ENCODE measurements around the gene TNFSF13B. TPM values are rescaled to one million over a fixed set of nuclear protein-coding genes. Genes with fewer than 3 reads are reported as not detected.
"Not testable (repeated sequence)": the region's sequence is repeated elsewhere in the genome, so short reads cannot be mapped to it uniquely, and the experiment has no call there.

Gene TNFSF13B
- total and polyA plus RNA-seq, 12 donors, result 0.52 to 20.8 (median 2.0) TPM

DNA sequence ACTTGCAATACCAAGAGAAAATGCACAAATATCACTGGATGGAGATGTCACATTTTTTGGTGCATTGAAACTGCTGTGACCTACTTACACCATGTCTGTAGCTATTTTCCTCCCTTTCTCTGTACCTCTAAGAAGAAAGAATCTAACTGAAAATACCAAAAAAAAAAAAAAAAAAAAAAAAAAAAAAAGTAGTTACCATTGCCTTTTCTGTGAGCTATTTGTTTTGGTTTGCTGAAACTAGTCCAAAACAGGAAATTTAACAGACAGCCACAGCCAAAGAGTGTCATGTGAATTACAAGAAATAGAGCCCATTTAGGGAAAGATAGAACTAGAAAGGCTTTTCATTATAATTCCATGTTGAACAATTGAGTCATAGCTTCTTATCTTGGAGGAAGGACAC is 37.3 kb downstream of the TNFSF13B start:
- ATAC-seq (no peak), DNase-seq (no peak)
- no peak for TF ChIP-seq CTCF (IDR thresholded peaks at IDR 0.05)
- Histone ChIP-seq H3K27me3 (no peaks in the 10 kb centered on the region), H3K36me3 (peaks cover 0 to 28% (median 0%) of the 10 kb centered on the region in 9 donors), H3K4me1 (peaks cover 0 to 28% (median 0%) of the 10 kb centered on the region in 9 donors), H3K4me3 (no peak overlapping the region), H3K9me3 (peaks cover 0 to 7% (median 0%) of the 10 kb centered on the region in 11 donors), H3K27ac (no peak overlapping the region)
- intact Hi-C loops (cut with DNase I), result no loop called here

DNA sequence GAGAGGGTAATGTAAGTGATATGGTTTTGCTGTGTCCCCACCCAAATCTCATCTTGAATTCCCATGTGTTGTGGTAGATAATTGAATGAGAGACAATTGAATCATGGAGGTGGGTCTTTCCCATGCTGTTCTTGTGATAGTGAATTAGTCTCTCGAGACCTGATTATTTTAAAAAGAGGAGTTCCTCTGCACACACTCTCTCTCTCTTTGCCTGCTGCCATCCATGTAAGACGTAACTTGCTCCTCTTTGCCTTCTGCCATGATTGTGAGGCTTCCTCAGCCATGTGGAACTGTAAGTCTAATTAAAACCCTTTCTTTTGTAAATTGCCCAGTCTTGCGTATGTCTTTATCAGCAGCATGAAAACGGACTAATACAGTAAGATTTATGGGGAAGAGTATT is 42.1 kb downstream of the TNFSF13B start:
- H3K27me3 ChIP-seq; ATAC-seq; H3K27ac ChIP-seq; H3K9me3 ChIP-seq; DNase-seq; intact Hi-C loops (cut with DNase I); H3K4me3 ChIP-seq: not testable (repeated sequence)
- Histone ChIP-seq H3K4me1 (peaks cover 0 to 13% (median 0%) of the 10 kb centered on the region in 9 donors), H3K36me3 (peaks cover 0 to 18% (median 0%) of the 10 kb centered on the region in 9 donors)
- WGBS, 2 donors, result 84 to 88% methylated on average over 4 of the region's 4 CpGs

DNA sequence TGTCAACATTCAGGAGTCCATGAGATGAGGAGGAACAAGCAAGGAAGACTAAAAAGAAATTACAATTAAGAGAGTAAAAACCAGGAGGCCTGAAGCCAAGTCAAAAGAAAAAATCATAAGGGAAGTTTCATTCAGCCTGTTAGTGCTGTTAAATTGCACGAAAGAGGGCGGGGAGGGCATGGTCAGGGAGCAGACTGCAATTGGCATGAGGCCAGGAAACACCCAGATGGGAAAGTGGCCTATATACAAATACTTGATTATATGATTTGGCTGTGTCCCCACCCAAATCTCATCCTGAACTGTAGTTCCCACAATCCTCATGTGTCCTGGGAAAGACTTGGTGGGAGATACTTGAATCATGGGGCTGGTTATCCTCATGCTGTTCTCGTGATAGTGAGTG is 43.9 kb downstream of the TNFSF13B start:
- peaks cover 0 to 10% (median 0%) of the 10 kb centered on the region in 9 donors for H3K36me3 ChIP-seq
- intact Hi-C loops (cut with DNase I), result no loop called here
- ATAC-seq (no peak), DNase-seq (no peak)
- H3K27ac ChIP-seq, result no peak overlapping the region
- WGBS, 2 donors, result 55 to 71% methylated on average over 3 of the region's 3 CpGs
- H3K4me1 ChIP-seq, result peaks cover 0 to 6% (median 0%) of the 10 kb centered on the region in 9 donors
- no peak overlapping the region for H3K4me3 ChIP-seq
- no peak for TF ChIP-seq CTCF (IDR thresholded peaks at IDR 0.05)
- peaks cover 0 to 4% (median 0%) of the 10 kb centered on the region in 7 donors for H3K27me3 ChIP-seq
- H3K9me3 ChIP-seq, result peaks cover 0 to 9% (median 0%) of the 10 kb centered on the region in 11 donors

GRCh38 chr13:108315273-108315672 is 45.8 kb downstream of the TNFSF13B start:
- Histone ChIP-seq H3K4me1 (peaks cover 0 to 6% (median 0%) of the 10 kb centered on the region in 9 donors), H3K27ac (no peak overlapping the region), H3K4me3 (no peak overlapping the region), H3K9me3 (peaks cover 0 to 3% (median 0%) of the 10 kb centered on the region in 11 donors), H3K27me3 (peaks cover 0 to 4% (median 0%) of the 10 kb centered on the region in 7 donors), H3K36me3 (no peaks in the 10 kb centered on the region)
- no peak for ATAC-seq
- intact Hi-C loops (cut with DNase I), result no loop called here
- 72% methylated on average over 5 of the region's 5 CpGs for WGBS, 2 donors
- TF ChIP-seq CTCF (IDR thresholded peaks at IDR 0.05), result no peak
- no peak for DNase-seq

DNA sequence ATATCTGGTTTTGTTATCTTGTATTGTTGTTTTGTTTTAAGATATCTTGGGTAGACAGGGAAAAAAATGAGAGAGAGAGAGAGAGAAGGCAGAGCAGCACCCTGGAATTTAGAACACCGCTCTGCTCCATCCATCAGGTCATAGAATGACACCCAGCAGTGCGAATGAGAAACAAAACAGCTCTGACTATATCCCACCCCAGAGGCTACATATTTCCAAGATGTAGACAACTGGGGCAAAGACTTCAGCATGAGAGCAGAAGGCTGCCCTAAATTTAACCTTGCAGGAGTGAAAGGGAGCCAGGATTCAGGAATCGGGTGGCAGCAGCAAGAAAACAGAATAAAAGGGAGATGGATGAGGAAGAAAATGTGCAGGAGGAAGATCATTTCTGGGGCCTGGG is 46.5 kb downstream of the TNFSF13B start:
- TF ChIP-seq CTCF (IDR thresholded peaks at IDR 0.05), result no peak
- Histone ChIP-seq H3K27ac (no peak overlapping the region), H3K27me3 (peaks cover 0 to 9% (median 0%) of the 10 kb centered on the region in 7 donors), H3K9me3 (peaks cover 0 to 3% (median 0%) of the 10 kb centered on the region in 11 donors), H3K36me3 (no peaks in the 10 kb centered on the region), H3K4me3 (no peak overlapping the region), H3K4me1 (peaks cover 0 to 6% (median 0%) of the 10 kb centered on the region in 9 donors)
- ATAC-seq, result no peak
- DNase-seq, result no peak
- intact Hi-C loops (cut with DNase I), result no loop called here
- WGBS, 2 donors, result 53 to 73% methylated on average over 3 of the region's 3 CpGs

Data from heart right ventricle (tissue), 16 donors.